GM21786 (cell line): Measurements from ENCODE around the gene GUF1.
A peak's percentile ranks its signal among the peaks of the same experiment; 100 is the strongest.

ENCODE experiments used
- ATAC-seq: cut with Tn5 transposase; IDR thresholded peaks from one replicate; pipeline ENCODE4 v1.9.1; 2021; ENCODE audit not compliant: unreplicated experiment

The GUF1 gene, protein sequence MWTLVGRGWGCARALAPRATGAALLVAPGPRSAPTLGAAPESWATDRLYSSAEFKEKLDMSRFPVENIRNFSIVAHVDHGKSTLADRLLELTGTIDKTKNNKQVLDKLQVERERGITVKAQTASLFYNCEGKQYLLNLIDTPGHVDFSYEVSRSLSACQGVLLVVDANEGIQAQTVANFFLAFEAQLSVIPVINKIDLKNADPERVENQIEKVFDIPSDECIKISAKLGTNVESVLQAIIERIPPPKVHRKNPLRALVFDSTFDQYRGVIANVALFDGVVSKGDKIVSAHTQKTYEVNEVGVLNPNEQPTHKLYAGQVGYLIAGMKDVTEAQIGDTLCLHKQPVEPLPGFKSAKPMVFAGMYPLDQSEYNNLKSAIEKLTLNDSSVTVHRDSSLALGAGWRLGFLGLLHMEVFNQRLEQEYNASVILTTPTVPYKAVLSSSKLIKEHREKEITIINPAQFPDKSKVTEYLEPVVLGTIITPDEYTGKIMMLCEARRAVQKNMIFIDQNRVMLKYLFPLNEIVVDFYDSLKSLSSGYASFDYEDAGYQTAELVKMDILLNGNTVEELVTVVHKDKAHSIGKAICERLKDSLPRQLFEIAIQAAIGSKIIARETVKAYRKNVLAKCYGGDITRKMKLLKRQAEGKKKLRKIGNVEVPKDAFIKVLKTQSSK

DNA sequence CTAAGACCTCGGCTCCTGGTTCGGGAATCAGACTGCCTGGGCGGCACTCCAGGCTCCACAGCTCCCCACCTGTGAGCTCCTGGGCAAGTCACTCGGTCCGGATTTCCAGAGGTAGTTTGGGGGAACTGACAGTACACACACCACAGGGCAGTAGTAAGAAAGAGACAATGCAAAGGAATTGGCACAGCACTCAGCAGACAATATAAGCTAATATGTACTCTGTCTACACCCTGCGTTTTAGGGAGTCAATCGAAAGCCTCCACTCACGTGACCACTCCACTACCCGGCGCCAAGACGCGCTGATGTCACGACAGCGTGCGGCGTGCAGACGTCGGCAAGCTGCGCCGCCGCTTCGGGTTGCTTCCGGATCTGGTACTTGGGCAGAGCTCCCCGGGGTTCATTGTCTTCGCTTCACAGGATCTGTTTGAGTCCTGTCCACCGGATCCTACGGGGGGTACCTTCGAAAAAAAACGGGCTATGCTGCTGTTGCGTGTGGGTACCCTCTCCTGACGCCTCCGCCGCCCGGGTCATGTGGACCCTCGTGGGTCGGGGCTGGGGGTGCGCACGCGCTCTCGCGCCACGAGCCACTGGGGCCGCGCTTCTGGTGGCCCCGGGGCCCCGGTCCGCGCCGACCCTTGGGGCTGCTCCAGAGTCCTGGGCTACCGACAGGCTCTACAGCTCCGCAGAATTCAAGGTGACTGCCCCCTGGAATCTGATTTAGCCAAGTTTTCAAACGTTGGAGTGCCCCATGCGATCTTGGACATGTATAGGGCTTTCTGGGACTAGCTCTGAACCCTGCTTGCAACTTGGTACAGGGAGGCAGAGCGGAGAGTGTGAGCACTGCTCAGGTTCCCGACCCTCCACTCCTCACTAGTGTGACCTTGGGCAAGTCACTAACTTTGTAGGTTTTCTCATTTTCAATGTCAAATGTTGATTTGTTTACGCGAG lies at the start of gene GUF1:
GUF1 (plus strand) TSS at position 327 of the 948 bp plus-strand sequence; CDS start at position 530, 203 bp downstream.
- peak; percentile 97 for ATAC-seq

DNA sequence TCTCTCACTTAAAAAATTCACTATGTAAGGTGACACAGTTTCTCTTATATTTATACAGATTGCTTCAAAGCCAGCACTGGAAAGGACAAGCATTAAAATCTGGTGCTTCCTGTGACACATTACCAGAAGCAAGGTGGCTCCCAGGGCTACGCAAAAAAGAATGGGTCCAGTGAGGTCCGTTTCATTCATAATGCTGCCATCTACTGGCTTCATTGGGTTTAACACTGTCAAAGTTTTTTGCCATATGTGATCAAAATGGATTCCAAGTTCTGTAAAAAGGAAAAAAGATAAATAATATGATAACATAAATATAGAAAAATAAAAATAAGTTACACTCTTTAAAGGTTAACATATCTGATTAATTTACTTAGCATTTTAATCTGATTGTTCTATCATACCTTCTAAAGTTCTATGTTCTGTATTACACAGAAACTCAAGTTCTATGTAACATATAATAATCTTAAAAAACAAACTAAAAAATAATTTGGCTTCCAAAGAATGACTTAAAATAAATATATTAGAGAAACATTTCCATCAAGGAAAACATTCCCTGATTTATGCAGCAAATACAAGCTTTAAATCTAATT lies 48.8 kb upstream of the GUF1 start:
- peak; percentile 96 for ATAC-seq

DNA sequence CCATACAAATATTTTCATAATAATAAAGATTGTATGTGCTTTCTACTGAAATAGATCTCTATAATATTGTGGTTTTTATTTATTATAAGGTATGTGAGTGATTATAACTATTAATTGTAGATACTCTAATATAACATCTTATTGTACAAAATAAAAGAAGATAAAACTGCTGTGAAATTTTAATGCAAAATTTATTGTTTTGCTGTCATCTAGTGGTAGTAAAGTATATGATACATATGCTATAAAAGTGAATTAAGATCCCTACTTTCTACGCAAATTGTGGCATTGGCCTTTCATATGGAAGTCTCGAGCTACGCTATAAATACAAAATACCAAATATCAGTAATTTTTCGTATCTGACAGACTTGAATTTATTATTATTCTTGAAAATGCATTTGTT lies 46.1 kb upstream of the GUF1 start:
- no peak for ATAC-seq

DNA sequence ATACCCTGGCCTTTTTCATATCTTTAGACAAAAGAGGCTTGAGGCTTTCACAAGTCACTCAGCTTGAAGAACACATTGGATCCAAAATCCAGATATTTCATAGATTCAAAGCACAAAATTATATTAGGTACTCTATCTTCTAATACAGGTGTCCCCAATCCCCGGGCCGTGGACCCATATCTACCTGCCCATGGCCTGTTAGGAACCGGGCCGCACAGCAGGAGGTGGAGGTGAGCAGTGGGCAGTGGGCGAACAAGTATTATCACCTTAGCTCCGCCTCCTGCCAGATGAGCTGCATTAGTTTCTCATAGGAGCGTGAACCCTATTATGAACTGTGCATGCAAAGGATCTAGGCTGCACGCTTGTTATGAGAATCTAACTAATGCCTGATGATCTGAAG lies 45.5 kb upstream of the GUF1 start:
- no peak for ATAC-seq

DNA sequence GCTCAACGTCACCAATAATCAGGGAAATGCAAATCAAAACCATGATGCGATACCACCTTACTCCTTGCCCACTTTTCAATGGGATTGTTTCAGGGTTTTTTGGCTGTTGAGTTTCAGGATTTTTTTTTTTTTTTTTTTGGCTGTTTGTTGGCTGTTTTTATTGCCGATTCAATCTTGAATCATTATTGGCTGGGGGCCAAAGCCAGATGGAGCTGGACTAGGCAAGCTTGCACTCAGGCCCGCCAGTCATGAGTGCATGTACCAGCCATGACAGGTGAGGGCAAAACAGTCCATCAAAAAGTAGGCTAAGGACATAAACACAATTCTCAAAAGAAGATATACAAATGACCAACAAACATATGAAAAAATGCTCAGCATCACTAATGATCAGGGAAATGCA lies 40.1 kb upstream of the GUF1 start:
- ATAC-seq, result no peak

DNA sequence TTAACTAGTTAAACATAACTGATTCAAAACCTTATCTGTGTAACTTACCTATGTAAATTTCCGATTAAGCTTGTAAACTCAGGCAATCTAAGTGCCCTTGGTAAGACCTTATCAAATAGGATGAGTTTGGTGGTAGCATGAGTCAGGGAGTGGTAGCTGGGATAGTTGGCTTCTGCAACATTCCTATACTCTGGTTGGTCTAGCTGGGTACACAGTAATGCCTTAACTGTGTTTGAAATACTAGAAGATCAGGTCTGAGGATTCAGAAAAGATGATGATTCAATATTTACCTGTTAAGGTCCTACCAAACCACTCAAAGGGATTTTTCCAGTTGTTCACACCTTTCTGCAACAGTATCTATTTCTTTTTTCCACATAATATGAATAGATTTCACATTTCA lies 32.1 kb upstream of the GUF1 start:
- ATAC-seq, result no peak

DNA sequence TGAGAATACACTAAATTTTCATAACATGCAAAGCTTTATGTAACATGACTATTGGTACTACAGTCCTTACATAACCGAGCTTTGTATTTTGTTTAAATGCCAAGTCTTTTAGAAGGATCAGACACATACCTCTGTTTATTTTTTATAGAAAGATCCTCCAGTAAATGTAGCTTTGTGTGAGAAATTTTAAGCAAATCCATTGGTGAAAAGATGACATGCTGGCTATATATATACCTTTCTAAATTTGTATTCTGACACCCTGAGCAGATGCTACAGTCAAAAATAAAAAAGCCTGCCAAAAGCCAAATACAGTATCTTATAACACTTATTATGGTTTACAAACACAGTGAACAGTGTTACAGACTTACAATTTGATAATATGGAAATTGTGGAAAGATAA lies 26.8 kb upstream of the GUF1 start, which contains the start of gene YIPF7:
YIPF7 (minus strand) TSS at position 201 of the 400 bp plus-strand sequence. CDS start 1,525 bp downstream, outside the sequence.
- ATAC-seq, result no peak

DNA sequence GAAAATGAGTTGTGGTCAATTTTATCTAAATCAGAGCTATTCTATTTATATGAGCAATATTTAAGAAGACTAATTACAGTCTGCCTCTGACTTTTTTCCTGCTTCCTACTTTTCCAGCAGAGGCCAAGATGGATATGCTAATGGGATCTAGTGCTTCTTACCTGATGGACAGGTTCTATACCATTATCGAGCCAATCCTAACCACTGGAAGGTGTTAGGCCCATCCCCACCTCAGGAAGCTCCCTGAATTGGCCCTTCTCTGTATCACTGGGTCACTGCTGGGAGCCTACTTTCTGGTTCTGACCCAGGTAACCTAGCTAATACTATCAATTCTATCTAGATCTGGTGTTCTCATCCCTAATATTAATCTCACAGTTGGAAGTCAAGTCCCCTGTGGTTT lies 26.2 kb upstream of the GUF1 start:
- no peak for ATAC-seq

DNA sequence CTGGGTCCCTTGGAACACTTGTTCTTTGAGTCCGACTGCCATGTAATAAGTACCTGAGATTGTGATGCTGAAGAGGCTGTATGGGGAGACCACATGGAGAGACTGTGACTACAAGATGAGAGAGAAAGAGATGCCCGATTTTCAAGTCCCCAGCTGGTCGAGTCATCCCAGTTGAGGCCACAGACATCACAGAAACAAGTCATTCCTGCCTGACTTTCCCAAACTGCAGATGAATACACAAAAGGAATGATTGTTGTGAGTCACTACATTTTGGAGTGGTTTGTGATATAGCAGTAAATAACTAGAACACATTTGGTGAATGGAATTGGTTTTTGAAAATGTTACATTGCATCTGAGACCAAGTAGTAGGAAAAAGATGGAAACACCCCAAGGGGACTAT lies 17.8 kb upstream of the GUF1 start:
- no peak for ATAC-seq

DNA sequence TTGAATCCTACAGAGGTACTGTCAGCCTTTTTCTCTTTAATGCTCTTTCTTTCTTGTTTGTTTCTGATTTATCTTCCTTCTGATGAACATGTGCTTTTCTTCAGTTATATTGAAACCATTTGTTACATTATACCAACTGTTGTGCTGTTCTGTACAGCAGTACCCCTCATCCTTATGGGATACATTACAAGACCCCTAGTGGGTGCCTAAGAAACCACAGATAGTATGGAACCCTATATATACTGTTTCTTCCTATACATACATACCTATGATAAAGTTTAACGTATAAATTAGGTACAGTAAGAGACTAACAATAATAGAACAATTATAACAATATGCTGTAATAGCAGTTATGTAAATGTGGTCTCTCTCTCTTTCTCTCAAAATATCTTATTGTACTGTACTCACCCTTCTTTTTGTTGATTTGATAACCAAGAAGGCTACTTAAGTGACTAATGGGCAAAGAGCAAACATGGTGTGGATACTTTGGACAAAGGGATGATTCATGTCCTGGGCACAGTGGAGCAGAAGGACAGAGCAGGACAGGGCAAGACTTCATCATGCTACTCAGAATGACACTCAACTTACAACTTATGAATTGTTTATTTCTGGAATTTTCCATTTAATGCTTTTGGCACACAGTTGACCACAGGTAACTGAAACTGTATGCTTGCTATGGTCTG lies 16.1 kb upstream of the GUF1 start:
- ATAC-seq, result no peak

DNA sequence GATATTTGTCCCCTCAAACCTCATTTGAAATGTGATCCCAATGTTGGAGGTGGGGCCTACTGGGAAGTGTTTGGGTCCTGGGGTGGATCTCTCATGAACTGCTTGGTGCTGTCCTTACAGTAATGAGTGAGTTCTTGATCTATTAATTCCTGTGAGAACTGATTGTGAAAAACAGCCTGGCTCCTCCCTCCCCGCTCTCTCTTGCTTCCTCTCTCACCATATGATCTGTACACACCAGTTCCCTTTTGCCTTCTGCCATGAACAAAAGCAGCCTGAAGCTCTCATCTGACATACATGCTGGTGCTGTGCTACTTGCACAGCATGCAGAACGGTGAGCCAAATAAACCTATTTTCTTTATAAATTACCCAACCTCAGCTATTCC lies 15.6 kb upstream of the GUF1 start:
- peak; percentile 56 for ATAC-seq

DNA sequence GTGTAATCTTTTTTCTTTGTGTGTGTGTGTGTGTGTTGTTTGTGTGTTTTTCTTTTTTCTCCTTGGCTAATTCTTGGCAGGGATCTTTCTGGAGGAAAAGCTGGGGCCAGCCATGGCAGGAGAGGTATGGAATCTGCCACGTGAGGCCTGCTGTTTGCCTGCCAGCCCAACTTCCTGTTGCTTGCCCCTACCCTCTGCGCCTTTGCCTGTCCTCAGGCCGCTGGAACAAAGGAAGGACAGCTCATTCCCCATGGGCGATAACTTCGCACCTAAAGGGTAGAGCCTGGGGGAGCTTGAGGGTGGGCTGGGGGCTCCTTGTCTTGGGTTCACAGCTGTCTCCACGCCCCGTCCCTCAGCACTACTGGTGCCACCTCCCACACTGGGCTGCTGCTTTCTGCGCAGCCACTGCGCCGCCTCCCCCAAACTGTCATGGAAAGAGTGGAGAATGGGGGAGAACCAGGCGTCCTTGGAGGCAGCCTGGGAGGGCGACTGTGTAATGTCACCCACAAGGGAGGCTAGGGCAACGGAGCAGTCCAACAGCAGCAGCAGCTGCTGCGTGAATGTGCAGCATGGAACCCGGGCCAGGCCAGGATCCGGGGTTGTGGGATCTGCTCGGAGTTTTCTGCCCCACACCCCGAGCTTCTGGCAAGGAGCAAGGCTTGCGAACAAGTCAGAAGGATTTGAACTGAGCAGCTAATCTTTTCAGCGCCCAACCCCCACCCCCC lies 14.5 kb upstream of the GUF1 start:
- no peak for ATAC-seq

DNA sequence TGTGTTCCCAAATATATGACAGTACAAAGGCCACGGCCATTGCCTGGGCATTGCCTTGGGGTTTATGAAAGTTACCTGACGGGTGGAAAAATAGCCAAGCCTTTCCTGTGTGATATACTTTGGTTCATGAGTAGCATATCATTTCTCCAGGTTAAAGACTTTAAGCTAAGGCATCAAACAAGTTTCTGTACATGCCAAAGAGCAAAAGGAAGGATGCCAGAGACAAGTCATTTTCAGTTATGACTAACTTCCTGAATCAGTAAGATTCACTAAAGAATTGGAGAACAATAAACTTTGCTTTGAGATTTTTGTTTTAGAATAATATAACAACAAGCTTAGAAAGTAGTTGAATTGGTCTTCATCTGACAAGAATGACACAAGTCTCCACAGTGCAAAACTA lies 9.7 kb upstream of the GUF1 start:
- ATAC-seq, result no peak

DNA sequence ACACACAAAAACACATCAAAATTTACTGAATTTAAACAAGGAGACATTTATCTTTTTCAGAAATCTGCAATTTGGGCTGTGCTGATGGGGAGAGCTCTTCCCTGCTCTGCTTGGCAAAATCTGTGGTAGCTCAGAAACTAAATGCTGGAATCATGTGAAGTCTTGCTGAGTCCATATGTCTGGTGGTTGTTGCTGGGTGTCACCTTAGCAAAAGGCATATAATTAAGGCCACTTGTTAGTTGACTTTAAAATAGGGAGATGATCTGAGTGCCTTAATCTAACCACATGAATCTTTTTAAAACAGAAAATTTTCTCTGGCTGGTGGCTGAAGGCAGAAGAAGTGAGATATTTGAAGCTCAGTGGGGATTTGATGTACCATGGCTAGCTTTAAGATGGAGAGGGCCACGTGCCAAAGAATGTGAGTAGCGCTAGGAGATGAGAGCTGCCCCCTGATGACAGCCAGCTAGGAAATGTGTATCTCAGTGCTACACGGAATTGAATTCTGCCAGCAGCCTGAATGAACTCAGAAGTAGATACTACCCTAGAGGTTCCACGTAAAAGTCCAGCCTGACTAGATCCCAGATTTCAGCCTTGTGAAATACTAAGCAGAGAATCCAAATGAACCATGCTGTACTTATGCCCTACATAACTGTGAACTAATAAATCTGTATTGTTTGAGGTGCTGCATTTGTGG lies 7.6 kb upstream of the GUF1 start:
- ATAC-seq, result no peak

DNA sequence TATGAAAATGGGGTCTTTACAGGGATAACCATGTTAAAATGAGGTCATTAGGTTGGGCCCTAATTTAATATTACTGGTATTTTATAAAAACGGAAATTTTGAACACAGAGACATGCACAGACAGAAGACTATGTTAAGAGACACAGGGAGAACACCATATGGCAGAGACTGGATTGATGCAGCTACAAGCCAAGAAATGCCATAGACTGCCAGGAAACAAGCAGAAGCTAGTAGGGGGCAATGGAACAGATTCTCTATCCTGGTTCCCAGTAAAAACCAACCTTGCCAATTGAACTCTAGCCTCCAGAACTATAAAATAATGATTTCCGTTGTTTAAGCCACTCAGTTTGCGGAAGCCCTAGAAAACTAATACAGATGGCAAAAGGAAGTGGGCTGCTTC lies 6.6 kb upstream of the GUF1 start:
- ATAC-seq, result no peak

DNA sequence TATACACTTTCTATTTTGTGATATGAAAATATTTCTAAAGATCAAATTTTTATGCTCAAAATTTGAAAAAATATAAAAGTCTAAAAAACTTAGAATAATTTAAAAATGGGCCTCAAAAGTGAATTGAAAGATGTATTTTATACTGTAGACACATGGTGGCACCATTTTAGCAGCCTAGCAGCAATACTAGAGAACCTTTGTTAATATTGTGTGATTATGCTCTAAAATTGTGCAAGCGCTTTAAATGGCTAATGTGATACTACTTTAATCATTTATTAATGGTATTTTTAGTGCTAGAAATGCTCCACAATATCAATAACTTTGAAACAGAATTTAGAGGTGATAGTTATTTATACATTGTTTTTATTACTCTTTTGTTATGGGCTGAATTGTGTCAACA lies 3.7 kb upstream of the GUF1 start:
- no peak for ATAC-seq

DNA sequence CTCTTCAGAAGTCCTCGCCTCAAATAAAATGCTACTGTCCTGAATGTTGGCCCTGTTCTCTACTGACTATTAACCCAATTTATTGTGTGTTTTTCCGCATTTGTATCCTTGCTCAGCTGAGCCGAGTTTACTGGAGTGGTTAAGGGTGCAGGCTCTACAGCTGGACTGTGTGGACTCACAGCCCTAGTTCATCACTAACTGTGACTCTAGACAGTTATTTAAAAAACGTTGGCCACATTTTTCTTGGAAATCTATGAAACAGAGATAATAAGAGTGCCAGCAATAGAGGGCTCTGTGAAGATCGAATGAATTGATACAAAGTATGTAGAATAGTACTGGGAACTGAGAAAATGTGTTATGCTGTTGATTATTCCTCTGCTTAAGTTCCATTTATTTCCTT lies 2.9 kb upstream of the GUF1 start:
- ATAC-seq, result no peak

DNA sequence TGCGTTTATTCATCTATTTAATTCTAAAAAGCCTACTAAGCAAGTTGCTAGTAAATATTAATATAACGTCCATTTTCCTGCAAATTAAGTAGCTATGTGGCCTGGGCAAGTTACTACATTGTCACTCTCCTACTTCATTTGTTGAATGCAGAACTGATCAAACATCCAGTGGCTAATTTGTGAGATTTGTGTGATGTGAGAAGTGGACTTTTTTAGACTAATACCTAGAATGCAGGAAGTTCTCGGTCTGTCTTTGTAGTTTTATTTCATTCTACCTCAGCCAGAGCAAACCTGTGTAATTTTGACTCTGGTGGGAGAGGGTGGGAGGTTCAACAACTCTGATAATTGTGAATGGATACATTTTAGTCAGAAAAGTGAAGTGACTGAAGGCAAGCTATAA lies 840 bp downstream of the GUF1 start:
- no peak for ATAC-seq

DNA sequence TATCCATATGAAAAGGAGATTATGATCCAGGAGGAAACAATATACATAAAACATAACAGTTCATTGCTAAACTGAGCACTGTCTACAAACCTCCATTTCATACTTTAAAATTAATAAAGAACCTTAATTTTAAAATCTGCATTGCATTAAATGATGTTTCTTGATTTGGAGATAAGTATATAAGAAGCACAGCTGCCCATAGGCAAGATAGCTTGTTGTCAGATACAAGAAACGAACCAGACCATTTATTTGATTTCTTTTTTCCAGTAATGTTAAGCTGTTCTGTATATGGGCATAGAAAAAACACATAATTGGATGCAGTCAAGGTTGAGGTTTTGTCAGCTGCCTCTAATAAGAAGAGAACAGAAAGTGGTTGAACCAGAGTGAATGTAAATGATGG lies 6.4 kb downstream of the GUF1 start:
- no peak for ATAC-seq
